GM18498 (cell line): ENCODE data around the gene NRIP1.

Source experiments
- ATAC-seq: cut with Tn5 transposase; IDR thresholded peaks from one replicate; pipeline ENCODE4 v1.9.1; 2021; ENCODE audit warnings: mild to moderate bottlenecking, moderate library complexity; ENCODE audit not compliant: unreplicated experiment

NRIP1 gene

DNA sequence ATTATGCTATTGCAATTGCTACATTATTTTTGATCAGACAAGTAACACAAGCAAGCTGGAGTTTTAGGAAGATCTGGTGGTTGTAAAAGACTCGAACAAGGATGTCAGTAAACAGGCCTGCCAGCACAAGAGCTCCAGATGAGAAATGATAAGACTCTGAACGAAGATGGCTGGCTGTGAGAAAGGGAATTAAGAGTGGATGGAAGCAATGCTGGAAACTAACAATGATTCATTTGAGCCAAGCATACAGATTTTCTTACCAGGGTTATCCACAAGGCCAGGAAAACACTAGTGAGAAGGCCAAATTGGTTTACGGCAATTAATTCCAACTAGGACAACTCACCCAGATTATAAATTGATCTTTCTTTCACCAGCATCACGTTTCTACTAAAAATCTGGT lies 54.2 kb downstream of the NRIP1 start:
- ATAC-seq: no peak

GRCh38 chr21:15009837-15010363 lies 54.9 kb downstream of the NRIP1 start:
- no peak for ATAC-seq

DNA sequence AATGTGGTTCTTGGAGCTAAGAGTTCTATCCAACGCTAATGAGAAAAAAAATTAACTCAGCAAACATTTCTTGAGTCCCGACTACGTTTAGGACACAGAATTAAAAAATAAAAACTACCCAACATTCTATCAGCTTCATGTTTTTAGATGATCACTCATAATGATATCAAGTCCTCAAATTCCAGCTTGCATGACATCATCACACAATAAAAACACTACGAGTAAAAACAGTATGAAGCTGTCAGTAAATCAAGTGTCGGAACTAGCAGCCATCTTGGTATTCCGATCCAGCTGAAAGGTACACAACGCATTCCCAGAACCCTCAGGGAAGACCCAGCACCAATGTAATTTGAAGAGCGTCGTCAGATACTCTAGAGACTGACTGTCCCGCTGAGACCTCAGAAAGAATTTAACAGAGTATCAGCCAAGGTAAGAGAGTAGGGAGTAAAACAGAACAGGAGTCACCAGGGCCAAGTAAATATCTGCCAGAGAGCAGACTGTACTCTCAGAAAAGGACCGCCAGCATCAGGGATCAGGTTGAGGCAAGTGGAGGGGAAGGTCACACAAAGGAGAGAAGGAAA lies 57.0 kb downstream of the NRIP1 start:
- ATAC-seq: no peak

- ATAC-seq: no peak
Observed at GRCh38 chr21:15006594-15007230, 58.1 kb downstream of the NRIP1 start.

DNA sequence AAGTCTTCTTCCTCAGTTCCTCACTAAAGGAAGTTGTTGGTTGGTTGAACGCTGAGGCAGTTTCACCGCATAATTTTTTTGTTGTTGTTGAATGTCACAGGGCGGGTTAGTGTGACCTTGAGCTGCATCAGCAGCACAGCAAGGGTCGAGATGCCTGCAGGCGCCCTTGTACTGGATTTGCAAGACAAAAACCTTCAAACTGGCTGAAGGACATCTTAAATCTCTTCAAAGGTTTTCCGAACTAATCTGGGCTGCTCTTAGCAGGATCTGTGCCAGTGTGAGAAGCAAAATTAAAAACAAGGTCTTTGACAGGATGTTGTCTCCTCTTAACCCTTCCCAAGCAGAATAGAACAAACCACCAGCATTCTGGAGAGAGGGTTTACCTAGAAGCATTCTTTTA lies 59.4 kb downstream of the NRIP1 start:
- no peak for ATAC-seq

DNA sequence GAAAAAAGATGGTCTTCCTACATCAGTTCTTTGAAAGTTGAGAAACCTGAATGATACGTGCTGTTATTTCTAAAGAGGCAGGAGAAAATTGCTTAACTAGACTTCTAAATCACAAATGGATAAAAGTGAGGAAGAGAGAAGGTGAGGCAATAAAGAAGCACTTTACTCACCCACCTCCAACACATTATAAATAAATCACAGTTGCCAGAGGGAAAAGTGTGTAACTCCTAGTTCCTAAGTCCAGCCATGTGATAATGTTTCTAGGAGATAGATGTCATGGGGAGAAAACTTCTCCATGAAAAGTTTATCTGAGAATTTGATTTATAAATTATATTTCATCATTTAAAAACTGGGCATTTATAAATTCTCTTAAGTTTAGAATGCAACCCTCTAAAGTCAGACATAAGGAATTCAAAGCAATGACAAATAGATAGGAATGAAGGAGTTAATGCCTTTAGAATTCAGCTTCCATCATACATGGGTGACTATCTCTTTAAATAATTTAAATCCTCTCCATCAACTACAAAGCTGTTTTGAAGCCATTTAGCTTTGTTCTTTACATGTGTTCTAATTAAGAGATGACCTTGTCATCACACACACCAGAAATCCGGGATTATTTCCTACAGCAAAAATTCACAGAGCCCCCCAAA lies 60.0 kb downstream of the NRIP1 start:
- no peak for ATAC-seq

DNA sequence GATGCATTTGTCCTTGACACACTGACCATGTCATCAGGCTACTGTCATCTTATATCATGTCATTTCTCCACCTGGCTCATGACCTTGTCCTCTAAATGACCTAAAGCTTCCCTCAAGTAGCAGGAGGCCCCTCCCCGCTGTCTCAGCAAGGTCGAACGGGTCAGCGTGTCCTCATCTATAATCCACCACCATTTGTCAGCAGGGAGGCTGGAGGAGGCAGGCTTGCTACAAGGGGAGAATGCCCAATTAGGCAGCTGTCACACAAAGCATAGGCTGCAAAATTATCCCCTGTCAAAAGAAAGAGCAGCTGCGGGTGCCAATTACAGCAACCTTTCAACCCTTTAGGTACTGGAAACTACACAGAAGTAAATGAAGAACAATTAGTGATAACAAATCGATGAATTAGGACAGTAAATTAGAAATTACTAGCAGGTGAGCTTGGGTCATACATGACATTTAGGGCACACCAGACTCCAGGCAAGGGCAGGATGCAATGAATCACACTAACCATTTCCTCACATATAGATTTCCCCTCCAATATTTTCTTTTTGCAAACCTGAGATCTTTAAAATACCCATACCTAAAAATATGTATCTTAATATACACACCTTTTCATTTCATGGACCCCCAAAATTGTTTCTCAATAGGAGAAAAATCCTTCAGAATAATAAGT lies 61.2 kb downstream of the NRIP1 start:
- no peak for ATAC-seq

DNA sequence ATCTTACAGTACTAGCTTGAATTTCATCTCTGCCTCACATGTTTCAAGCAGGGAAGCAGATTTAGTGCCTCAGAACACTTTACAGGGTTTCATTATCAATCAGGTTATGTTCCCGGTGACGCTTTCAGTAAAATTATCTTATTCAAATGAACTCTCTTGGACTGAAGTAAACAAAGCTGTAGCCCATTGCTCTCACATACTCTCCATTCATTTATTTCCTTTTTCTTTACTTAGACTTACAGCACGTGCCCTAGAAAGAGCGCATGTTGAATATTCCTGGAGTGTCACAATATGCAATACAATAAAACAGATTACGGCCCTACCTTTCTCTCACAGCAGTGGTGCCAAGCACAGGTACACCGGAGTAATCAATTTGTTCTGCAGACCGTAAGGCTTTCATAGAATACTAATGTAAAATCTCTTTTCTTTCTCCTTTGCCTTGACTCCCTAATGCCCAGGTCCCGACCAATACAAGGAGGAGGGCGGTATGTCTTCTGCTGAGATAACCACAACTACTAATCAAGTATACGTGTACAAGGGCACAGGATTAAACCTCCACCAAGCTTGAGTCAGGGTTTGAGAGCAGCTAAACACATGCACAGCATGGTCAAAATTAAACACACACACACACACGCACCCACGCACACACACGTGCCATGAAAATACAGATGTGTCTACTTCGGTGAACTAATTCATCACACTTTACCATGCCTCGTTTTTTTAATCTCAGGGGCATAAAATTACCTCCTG lies 62.8 kb downstream of the NRIP1 start:
- peak; percentile 88 for ATAC-seq

GRCh38 chr21:15001113-15001512 lies 63.7 kb downstream of the NRIP1 start:
- ATAC-seq: no peak

GRCh38 chr21:15000081-15000480 lies 64.7 kb downstream of the NRIP1 start:
- ATAC-seq: no peak

DNA sequence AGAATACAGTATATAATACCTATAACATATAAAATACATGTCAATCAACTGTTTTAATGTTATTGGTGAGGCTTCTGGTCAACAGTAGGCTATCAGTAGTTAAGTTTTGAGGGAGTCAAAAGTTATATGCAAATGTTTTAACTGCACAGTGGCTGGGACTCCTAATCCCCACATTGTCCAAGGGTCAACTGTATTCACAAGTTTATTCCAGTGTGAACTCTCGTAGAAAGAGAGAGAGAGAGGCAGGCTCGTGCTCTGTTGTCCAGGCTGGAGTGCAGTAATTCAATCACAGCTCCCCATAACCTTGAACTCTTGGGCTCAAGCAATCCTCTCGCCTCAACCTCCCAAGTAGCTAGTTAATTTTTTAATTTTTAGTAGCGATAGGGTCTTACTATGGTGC lies 66.0 kb downstream of the NRIP1 start:
- ATAC-seq: no peak

DNA sequence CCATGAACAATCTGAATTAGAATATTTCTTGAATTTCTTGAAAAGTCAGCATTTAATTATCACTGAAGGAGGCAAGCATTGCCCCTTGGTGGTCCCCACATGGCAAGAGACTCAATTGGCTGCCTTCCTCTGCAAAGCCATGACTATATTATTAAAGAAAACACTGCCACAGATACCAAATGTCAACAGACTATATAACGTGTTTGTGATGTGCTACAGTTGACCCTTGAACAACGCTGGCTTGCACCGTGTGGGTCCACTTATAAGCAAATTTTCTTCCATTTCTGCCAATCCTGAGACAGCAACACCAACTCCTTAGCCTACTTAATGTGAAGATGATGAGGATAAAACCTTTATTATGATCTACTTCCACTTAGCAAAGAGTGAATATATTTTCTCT lies 66.5 kb downstream of the NRIP1 start:
- ATAC-seq: no peak

DNA sequence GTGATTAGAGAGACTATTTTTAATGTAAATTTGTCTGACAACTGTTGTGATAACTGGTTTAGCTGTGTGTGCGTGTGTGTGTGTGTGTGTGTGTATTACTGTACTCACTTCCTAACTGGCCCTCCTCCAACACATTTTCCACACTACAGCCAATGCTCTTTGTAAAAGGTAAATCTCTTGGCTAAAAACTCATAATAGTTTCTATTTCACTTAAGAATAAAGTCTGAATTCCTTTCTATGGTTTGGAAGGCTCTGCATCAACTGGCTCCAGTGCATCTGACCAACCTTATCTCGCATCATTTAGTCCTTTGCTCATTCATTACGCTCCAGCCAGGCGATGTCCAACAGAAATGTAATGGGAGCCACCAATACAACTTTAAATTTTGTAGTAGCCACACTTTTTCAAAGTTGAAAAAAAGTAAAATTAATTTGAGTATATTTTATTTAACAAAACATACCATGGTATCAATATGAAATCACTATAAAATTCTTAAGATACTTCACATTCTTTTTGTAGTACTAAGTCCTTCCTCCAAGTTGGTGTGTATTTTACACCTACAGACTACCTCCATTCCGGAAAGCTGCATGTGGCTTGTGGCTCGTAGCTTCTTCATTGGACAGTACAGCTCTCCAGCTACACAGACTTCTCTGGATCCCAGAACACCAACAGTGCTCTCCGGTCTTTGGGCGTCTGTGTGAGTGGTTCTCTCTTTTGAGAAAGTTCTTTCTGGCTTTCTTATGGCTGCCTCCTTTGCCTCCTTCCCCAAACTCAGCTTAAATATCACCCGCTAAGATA lies 68.9 kb downstream of the NRIP1 start:
- ATAC-seq: no peak

GRCh38 chr21:14995226-14995625 lies 69.6 kb downstream of the NRIP1 start:
- ATAC-seq: no peak

- ATAC-seq: no peak
Observed at GRCh38 chr21:14993115-14993514, 71.7 kb downstream of the NRIP1 start.

DNA sequence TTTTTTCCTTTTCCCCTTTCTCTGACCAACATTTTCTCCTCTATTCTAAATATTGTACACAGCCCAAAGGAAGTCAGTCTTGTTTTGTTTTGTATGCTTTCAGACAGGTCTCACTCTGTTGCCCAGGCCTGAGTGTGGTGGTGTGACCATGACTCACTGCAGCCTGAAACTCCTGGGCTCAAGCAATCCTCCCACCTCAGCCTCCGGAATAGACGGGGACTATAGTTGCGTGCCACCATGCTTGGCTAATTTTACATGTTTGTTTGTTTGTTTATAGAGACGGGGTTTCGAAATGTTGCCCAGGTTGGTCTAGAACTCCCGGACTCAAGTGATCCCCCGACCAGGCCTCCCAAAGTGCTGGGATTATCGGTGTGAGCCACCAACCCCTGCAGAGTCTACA lies 72.8 kb downstream of the NRIP1 start:
- no peak for ATAC-seq

DNA sequence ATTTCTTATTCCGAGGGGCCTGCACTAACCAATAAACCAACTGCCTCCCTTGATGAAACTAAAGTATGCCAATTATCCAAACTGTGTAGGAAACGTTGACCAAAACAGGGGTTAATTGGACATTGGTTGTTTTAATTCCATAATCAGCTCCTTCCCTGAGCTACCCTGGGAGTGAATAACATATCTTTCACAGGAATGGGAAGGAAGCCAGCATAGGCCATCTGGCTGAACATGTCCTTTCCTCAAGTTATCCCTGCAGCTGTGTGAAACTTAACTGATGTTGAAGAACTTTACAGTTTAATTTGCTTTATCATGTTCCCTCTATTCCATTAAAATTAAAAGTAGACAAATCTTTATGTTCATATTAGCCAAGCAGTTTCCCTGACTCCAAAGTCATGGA lies 75.4 kb downstream of the NRIP1 start:
- ATAC-seq: no peak

GRCh38 chr21:14988760-14989159 lies 76.0 kb downstream of the NRIP1 start:
- ATAC-seq: no peak

DNA sequence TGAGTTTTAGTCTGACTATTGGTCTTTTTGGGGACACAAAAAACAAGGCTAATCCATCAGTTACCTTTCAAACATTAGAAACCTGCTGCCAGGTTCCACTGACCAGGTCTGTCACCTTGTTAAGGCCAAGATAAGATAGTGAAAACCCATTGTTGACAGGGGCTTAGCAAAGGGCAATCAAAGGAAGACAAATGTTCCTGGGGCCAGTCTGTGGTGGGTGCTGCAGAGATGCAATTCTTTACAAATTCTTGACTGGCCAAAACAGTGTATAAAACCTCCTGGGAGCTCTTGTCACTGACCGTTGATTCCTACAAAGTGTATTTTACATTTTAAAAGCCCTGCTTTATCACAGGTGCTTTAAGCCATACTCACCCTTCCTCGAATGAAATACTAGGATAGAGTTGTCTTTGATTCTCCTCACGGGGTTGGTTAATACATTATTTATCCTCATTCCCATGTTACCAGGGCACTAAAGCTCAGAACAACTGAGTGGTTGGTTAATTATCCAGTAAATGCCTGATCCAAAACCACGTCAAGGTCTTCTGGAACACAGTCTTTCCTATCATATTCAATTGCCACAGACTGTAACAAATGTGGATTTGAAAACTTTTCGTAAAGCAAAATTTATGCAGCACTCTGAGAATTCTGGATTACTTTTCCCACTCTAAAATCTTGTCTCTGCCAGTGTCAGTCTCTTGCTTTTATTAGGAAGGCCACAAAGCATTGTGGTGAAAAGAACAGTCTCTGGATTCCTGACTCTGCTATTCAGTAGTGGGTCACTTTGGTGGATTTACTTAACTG lies 77.2 kb downstream of the NRIP1 start:
- ATAC-seq: no peak
